SJSA1 (cell line): ENCODE data around the gene BECN2. TPM values are rescaled to one million over a fixed set of nuclear protein-coding genes. Genes with fewer than 3 reads are reported as not detected.
"Not testable (repeated sequence)": the region's sequence is repeated elsewhere in the genome, so short reads cannot be mapped to it uniquely, and the experiment has no call there.

ENCODE experiments used
- DNase-seq, 2 experiments: peaks; one replicate each; pipeline ENCODE4 v3.0.0-alpha.2; 2015 to 2020; ENCODE audit warnings: low spot score in 2 of 2, low read depth in 1 of 2
- H3K27ac ChIP-seq: fragments of 250-450 bp; sonication (Bioruptor Pico); 2 replicates; pipeline ENCODE4 v1.5.1; 2020; ENCODE audit warnings: mild to moderate bottlenecking, moderate library complexity
- H3K27me3 ChIP-seq: fragments of 250-450 bp; sonication (Bioruptor Pico); replicated peaks from 2 replicates; pipeline ENCODE4 v1.5.1; 2020; ENCODE audit warnings: mild to moderate bottlenecking, moderate library complexity
- H3K36me3 ChIP-seq: fragments of 250-450 bp; sonication (Bioruptor Pico); 2 replicates; pipeline ENCODE4 v1.5.1; 2020; ENCODE audit warnings: mild to moderate bottlenecking
- H3K4me1 ChIP-seq: fragments of 250-450 bp; sonication (Bioruptor Pico); replicated peaks from 2 replicates; pipeline ENCODE4 v1.6.1; 2021; ENCODE audit warnings: mild to moderate bottlenecking
- H3K4me3 ChIP-seq: fragments of 250-450 bp; sonication (Bioruptor Pico); 2 replicates; pipeline ENCODE4 v1.5.1; 2020; ENCODE audit warnings: mild to moderate bottlenecking
- H3K9me3 ChIP-seq: fragments of 250-450 bp; sonication (Bioruptor Pico); replicated peaks from 2 replicates; pipeline ENCODE4 v1.5.1; 2020; ENCODE audit warnings: mild to moderate bottlenecking
- total RNA-seq: library from RNA; depleted of rRNA; stranded (reverse); fragments of >200 nt; shearing (Covaris generic); gene quantifications from 2 replicates; pipeline ENCODE4 v1.2.3, GENCODE V29; 2014

BECN2 gene
- total RNA-seq, 1 experiment from 2014 or later = not detected

GRCh38 chr1:241947354-241947753 lies 10.2 kb upstream of the BECN2 start:
- Histone ChIP-seq H3K27ac (no peak overlapping the region), H3K9me3 (no peaks in the 10 kb centered on the region), H3K4me1 (no peaks in the 10 kb centered on the region), H3K27me3 (no peaks in the 10 kb centered on the region), H3K36me3 (no peaks in the 10 kb centered on the region), H3K4me3 (no peak overlapping the region)
- no peak for DNase-seq

- no peaks in the 10 kb centered on the region for H3K27me3 ChIP-seq
- no peaks in the 10 kb centered on the region for H3K4me1 ChIP-seq
- H3K9me3 ChIP-seq = no peaks in the 10 kb centered on the region
- H3K27ac ChIP-seq = no peak overlapping the region
- no peak overlapping the region for H3K4me3 ChIP-seq
- no peak for DNase-seq
- H3K36me3 ChIP-seq = no peaks in the 10 kb centered on the region
Observed at GRCh38 chr1:241950390-241950789, 7.2 kb upstream of the BECN2 start.

- DNase-seq = no peak
- Histone ChIP-seq H3K4me1 (no peaks in the 10 kb centered on the region), H3K27me3 (no peaks in the 10 kb centered on the region), H3K27ac (no peak overlapping the region), H3K4me3 (no peak overlapping the region), H3K36me3 (no peaks in the 10 kb centered on the region), H3K9me3 (no peaks in the 10 kb centered on the region)
Observed at GRCh38 chr1:241962153-241962552, 4.6 kb downstream of the BECN2 start.

- H3K27me3 ChIP-seq = no peaks in the 10 kb centered on the region
- no peaks in the 10 kb centered on the region for H3K9me3 ChIP-seq
- DNase-seq = no peak
- H3K36me3 ChIP-seq = no peaks in the 10 kb centered on the region
- no peak overlapping the region for H3K4me3 ChIP-seq
- H3K27ac ChIP-seq = no peak overlapping the region
- H3K4me1 ChIP-seq = no peaks in the 10 kb centered on the region
Observed at GRCh38 chr1:241963722-241964121, 6.2 kb downstream of the BECN2 start.

GRCh38 chr1:241964550-241965282 lies 7.1 kb downstream of the BECN2 start:
- no peak overlapping the region for H3K4me3 ChIP-seq
- H3K36me3 ChIP-seq = no peaks in the 10 kb centered on the region
- DNase-seq = no peak
- H3K27me3 ChIP-seq = no peaks in the 10 kb centered on the region
- no peak overlapping the region for H3K27ac ChIP-seq
- H3K4me1 ChIP-seq = no peaks in the 10 kb centered on the region
- no peaks in the 10 kb centered on the region for H3K9me3 ChIP-seq

- Histone ChIP-seq H3K9me3 (no peaks in the 10 kb centered on the region), H3K36me3 (no peaks in the 10 kb centered on the region), H3K27ac (no peak overlapping the region), H3K27me3 (no peaks in the 10 kb centered on the region), H3K4me1 (no peaks in the 10 kb centered on the region), H3K4me3 (no peak overlapping the region)
- no peak for DNase-seq
Observed at GRCh38 chr1:241968611-241969010, 11.0 kb downstream of the BECN2 start.

GRCh38 chr1:241972703-241973369 lies 15.3 kb downstream of the BECN2 start:
- no peak for DNase-seq
- Histone ChIP-seq H3K4me3 (no peak overlapping the region), H3K9me3 (no peaks in the 10 kb centered on the region), H3K36me3 (no peaks in the 10 kb centered on the region), H3K27me3 (no peaks in the 10 kb centered on the region), H3K27ac (no peak overlapping the region), H3K4me1 (no peaks in the 10 kb centered on the region)

GRCh38 chr1:241976229-241976628 lies 18.7 kb downstream of the BECN2 start:
- Histone ChIP-seq H3K9me3 (no peaks in the 10 kb centered on the region), H3K36me3 (no peaks in the 10 kb centered on the region), H3K4me3 (no peak overlapping the region), H3K27ac (no peak overlapping the region), H3K4me1 (no peaks in the 10 kb centered on the region), H3K27me3 (no peaks in the 10 kb centered on the region)
- DNase-seq = no peak

GRCh38 chr1:241979071-241979470 lies 21.5 kb downstream of the BECN2 start:
- no peak overlapping the region for H3K27ac ChIP-seq
- DNase-seq = no peak
- H3K9me3 ChIP-seq = no peaks in the 10 kb centered on the region
- H3K27me3 ChIP-seq = no peaks in the 10 kb centered on the region
- no peaks in the 10 kb centered on the region for H3K4me1 ChIP-seq
- H3K36me3 ChIP-seq = no peaks in the 10 kb centered on the region
- no peak overlapping the region for H3K4me3 ChIP-seq

- Histone ChIP-seq H3K4me1 (no peaks in the 10 kb centered on the region), H3K9me3 (no peaks in the 10 kb centered on the region), H3K27ac (no peak overlapping the region), H3K36me3 (no peaks in the 10 kb centered on the region), H3K4me3 (no peak overlapping the region), H3K27me3 (no peaks in the 10 kb centered on the region)
- DNase-seq = no peak
Observed at GRCh38 chr1:241979926-241980325, 22.4 kb downstream of the BECN2 start.

- no peak overlapping the region for H3K4me3 ChIP-seq
- H3K27me3 ChIP-seq = no peaks in the 10 kb centered on the region
- H3K36me3 ChIP-seq = no peaks in the 10 kb centered on the region
- H3K27ac ChIP-seq = no peak overlapping the region
- no peaks in the 10 kb centered on the region for H3K9me3 ChIP-seq
- no peak for DNase-seq
- no peaks in the 10 kb centered on the region for H3K4me1 ChIP-seq
Observed at GRCh38 chr1:241985787-241986186, 28.2 kb downstream of the BECN2 start.

GRCh38 chr1:241988389-241988930 lies 30.9 kb downstream of the BECN2 start:
- not testable (repeated sequence) for DNase-seq, H3K36me3 ChIP-seq, H3K27me3 ChIP-seq, H3K9me3 ChIP-seq, H3K4me3 ChIP-seq, H3K27ac ChIP-seq, H3K4me1 ChIP-seq

- Histone ChIP-seq H3K4me3 (no peak overlapping the region), H3K36me3 (no peaks in the 10 kb centered on the region), H3K27me3 (no peaks in the 10 kb centered on the region), H3K9me3 (no peaks in the 10 kb centered on the region), H3K4me1 (no peaks in the 10 kb centered on the region), H3K27ac (no peak overlapping the region)
- no peak for DNase-seq
Observed at GRCh38 chr1:241990040-241990439, 32.5 kb downstream of the BECN2 start.

GRCh38 chr1:241992734-241993133 lies 35.2 kb downstream of the BECN2 start:
- Histone ChIP-seq H3K27ac (no peak overlapping the region), H3K4me1 (no peaks in the 10 kb centered on the region), H3K27me3 (no peaks in the 10 kb centered on the region), H3K36me3 (no peaks in the 10 kb centered on the region), H3K4me3 (no peak overlapping the region), H3K9me3 (no peaks in the 10 kb centered on the region)
- no peak for DNase-seq
